HG02938 (cell line): ENCODE data around the gene SNRPD3.

Experiments
- ATAC-seq: cut with Tn5 transposase; IDR thresholded peaks from one replicate; pipeline ENCODE4 v1.9.1; 2021; ENCODE audit warnings: mild to moderate bottlenecking, moderate library complexity; ENCODE audit not compliant: unreplicated experiment

Gene SNRPD3

GRCh38 chr22:24565077-24565476 lies 9.3 kb downstream of the SNRPD3 start:
- ATAC-seq, result no peak

- ATAC-seq, result no peak
Observed at GRCh38 chr22:24566899-24567511, 11.2 kb downstream of the SNRPD3 start.

- no peak for ATAC-seq
Observed at GRCh38 chr22:24567668-24568067, 11.9 kb downstream of the SNRPD3 start.

GRCh38 chr22:24571266-24571665 lies 15.5 kb downstream of the SNRPD3 start:
- ATAC-seq, result no peak

- ATAC-seq, result no peak
Observed at GRCh38 chr22:24576778-24577177, 21.0 kb downstream of the SNRPD3 start.

- no peak for ATAC-seq
Observed at GRCh38 chr22:24578355-24579257, 22.8 kb downstream of the SNRPD3 start.

- no peak for ATAC-seq
Observed at GRCh38 chr22:24579258-24579601, 23.4 kb downstream of the SNRPD3 start.

- no peak for ATAC-seq
Observed at GRCh38 chr22:24580276-24580675, 24.5 kb downstream of the SNRPD3 start.

- no peak for ATAC-seq
Observed at GRCh38 chr22:24582056-24582814, 26.4 kb downstream of the SNRPD3 start.

- no peak for ATAC-seq
Observed at GRCh38 chr22:24583221-24584165, 27.7 kb downstream of the SNRPD3 start.

- no peak for ATAC-seq
Observed at GRCh38 chr22:24584166-24584790, 28.5 kb downstream of the SNRPD3 start.

GRCh38 chr22:24584871-24585411 lies 29.1 kb downstream of the SNRPD3 start:
- no peak for ATAC-seq

- ATAC-seq, result no peak
Observed at GRCh38 chr22:24585461-24585860, 29.7 kb downstream of the SNRPD3 start.

GRCh38 chr22:24585927-24586546 lies 30.2 kb downstream of the SNRPD3 start:
- ATAC-seq, result no peak

GRCh38 chr22:24587251-24587650 lies 31.5 kb downstream of the SNRPD3 start:
- no peak for ATAC-seq

GRCh38 chr22:24587948-24588347 lies 32.1 kb downstream of the SNRPD3 start:
- no peak for ATAC-seq

- ATAC-seq, result no peak
Observed at GRCh38 chr22:24588381-24588756, 32.6 kb downstream of the SNRPD3 start.

- ATAC-seq, result no peak
Observed at GRCh38 chr22:24588757-24589481, 33.1 kb downstream of the SNRPD3 start.

- no peak for ATAC-seq
Observed at GRCh38 chr22:24589518-24590030, 33.8 kb downstream of the SNRPD3 start.
